GM18867 (cell line): ENCODE results near the gene SNX30.

Experiments used
- ATAC-seq: cut with Tn5 transposase; IDR thresholded peaks from one replicate; pipeline ENCODE4 v1.9.1; 2021; ENCODE audit warnings: mild to moderate bottlenecking, moderate library complexity; ENCODE audit not compliant: unreplicated experiment

Gene SNX30

GRCh38 chr9:112873773-112874405 lies 123.3 kb downstream of the SNX30 start:
- no peak for ATAC-seq

GRCh38 chr9:112878752-112879151 lies 128.2 kb downstream of the SNX30 start:
- ATAC-seq: no peak

DNA sequence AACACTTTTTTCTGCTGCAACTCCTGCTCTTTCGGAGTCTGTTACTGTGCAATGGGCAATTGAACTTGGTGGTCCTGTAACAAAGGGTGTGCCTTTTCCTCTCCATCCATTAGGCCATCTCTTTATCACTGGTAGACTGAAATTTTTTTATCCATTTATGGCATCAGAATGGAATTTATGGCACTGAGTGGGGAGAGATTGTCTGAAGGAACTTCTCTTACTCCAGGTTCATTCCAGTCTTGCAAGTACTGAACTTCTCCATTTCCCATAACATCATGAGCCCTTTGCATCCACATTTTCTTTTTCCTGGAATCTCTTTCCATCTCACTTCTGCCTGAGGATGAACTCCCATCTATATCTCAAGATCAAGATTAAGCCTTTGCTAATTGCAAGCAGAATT lies 130.1 kb downstream of the SNX30 start:
- ATAC-seq: no peak

DNA sequence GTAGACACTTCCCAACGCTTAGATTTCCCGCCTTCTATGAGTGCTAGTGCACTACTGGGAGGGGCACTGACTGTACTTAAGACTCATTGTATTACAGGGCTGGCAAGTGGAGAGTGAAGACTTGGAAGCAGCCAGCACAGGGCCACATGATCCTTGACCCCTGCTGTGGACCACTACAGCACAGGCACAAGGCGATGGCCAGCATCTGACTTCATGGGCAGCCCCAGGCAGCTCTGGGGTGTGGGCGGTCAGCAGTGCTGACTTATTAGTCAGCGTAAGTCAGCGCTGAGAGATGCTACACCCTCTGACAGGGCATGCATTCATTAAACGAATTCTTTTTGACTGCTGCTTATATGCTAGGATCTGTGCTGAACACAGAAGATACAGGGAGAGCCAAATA lies 130.8 kb downstream of the SNX30 start:
- no peak for ATAC-seq

- ATAC-seq: no peak
Observed at GRCh38 chr9:112884101-112884500, 133.5 kb downstream of the SNX30 start.

DNA sequence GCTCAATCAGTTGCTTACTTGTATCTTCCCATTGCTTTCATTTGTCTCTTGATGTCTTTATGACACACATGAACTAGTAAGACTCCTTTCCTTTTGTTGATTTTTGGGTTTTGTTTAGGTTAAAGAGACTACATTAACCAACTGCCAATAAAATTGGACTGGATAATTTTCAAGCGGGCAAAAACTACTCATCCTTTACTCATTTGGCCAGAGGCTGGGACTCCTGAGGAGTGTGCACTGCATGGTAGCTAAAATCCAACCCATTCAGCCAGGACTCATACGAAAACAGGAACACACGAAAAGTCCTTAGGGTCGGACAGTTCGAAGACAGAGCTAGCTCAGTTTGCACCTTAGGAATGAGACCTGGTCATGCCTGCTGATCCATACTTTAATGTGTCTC lies 134.2 kb downstream of the SNX30 start:
- ATAC-seq: no peak

DNA sequence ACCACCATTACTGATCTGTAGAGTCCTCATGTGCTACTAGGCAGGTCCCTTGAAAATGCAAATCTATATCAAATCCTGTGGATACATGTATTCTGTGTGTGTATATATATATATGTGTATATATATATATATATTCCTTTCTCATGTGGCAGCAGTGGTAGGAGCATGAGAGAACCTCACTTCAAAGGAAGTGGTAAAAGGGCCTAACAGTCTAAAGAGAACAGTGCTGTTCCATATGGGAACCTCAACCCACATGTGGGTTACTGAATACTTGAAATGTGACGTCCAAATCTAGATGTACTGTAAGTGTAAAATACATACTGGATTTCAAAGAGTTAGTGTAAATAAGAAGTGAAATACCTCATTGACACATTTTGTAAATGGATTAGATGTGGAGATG lies 134.8 kb downstream of the SNX30 start:
- no peak for ATAC-seq

DNA sequence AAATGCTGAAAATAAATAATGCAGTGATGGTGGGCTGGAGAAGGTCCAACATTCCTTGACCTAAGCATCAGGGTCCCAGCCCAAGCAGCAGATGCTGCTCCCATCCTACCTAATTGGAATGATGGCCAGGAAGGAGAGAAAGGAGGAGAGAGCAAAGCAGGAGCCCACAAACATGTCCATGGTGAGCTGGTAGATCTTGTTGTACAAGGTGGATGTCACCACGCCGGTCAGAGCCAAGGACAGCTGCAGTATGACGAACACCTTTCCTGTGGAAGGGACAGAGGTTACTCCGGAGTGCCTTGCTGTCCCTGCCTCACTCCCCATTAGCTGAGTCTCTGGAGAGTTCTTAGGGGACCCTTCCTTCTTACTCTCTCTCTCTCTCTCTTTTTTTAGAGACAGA lies 135.8 kb downstream of the SNX30 start:
- ATAC-seq: no peak

DNA sequence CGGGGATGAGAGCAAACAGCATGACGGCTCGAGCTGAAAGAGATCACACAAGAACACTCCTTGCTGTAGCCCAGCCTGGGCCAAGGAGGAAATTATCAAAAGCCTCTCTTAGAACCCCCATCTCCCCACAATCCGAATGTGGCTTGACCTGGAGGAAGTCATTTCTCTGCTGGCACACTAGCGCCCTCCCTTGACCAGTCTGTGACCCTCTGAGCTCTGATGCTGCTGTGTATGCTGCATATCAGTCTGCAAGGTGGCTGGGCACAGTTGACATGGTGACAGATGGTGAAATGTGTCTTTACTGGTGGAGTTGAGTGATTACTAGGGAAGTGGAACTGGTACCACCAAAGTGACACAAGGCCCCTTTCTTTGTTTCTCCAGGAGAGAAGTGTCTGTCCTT lies 136.8 kb downstream of the SNX30 start:
- no peak for ATAC-seq

- ATAC-seq: no peak
Observed at GRCh38 chr9:112890106-112891081, 139.8 kb downstream of the SNX30 start, which contains the start of gene SLC46A2. SLC46A2 (minus strand) TSS chr9:112890876; CDS start chr9:112890681, 195 bp downstream.

- ATAC-seq: no peak
Observed at GRCh38 chr9:112891521-112891920, 141.0 kb downstream of the SNX30 start.

DNA sequence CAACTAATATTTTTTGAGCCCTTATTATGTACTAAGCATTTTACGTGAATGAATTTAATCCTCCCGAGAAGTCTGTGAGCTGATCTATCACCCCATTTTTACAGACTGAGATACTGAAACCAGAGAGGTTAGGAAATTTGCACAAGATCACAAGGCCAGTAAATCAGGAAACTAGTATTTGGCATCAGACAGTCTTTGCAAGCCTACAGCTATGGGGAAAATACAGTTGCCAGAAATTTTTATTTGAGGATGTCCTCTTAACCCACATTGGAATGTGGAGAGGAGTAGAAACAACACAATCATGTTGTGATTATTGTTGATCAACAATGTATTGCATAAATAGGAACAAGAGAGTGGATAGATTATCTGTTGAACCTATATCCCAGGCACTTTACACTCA lies 142.4 kb downstream of the SNX30 start:
- ATAC-seq: no peak

- no peak for ATAC-seq
Observed at GRCh38 chr9:112894041-112894440, 143.5 kb downstream of the SNX30 start.

- ATAC-seq: no peak
Observed at GRCh38 chr9:112894699-112895098, 144.1 kb downstream of the SNX30 start.

DNA sequence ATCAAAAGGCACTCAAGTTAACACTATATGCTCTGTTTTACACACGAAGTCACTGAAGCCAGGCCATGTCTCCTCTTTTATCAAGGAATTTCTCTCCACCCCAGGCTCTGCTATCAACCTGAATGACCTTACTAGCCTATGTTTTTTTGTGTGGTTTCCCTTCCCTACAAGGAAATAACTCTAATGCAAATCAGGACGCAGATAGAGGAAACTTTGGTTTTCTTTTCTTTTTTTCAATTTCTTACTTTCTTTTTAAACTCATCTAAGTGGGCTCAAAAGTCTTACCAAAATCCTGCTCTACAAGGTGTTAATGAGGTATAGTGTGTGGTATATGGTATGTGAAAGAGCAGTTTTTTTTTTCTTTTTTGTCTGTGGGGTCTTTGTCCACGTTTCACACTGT lies 145.6 kb downstream of the SNX30 start:
- ATAC-seq: peak; percentile 50

DNA sequence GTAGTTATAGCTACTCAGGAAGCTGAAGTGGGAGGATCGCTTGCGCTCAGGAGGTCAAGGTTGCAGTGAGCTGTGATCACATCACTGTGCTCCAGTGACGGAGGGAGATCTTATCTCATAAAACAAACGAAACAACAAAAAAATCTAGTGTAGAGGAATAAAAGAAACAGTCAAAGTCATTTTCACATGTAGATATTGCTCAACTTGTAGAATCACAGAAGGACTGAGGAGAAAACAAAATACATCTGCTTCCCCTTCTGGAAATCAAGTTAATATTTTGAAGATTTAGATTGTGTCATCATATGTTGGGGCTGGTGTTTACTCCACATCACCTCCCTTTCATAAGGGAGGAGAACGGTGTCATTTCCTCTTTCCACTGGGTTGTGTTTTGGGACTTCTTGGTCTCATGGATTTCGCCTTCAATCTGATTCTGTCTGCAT lies 148.3 kb downstream of the SNX30 start:
- ATAC-seq: no peak

DNA sequence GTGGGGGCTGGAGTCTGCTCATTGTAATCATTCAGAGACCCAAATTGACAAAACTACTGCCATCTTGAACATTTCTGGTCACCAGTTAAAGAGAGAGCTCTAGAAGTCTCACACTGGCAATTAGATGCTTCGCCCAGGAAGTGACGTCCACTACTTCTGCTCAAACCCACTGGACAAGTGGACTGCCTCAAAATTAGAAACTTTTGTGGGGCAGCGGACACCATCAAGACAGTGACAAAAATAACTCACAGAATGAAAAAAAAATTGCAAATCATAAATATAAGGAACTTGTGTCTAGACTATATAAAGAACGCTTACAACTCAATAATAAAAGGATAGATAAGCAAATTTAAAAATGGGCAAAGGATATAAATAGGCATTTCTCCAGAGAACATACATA lies 149.9 kb downstream of the SNX30 start:
- no peak for ATAC-seq

DNA sequence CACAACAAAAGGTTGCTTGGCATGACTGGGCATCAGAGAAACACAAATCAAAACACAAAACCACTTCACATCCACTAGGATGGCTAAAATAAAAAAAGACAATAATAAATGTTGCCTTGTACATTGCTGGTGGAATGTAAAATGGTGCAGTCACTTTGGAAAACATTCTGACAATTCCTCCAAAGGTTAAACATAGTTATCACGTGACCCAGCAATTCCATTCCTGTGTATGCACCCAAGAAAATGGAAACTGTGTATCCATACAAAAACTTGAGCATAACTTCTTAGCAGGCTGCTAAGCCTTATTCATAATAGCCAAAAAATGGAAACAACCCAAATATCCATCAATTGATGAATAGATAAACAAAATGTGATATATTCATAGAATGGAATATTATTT lies 150.3 kb downstream of the SNX30 start:
- ATAC-seq: no peak

- no peak for ATAC-seq
Observed at GRCh38 chr9:112905084-112905483, 154.5 kb downstream of the SNX30 start.

- ATAC-seq: no peak
Observed at GRCh38 chr9:112911736-112912135, 161.2 kb downstream of the SNX30 start.

DNA sequence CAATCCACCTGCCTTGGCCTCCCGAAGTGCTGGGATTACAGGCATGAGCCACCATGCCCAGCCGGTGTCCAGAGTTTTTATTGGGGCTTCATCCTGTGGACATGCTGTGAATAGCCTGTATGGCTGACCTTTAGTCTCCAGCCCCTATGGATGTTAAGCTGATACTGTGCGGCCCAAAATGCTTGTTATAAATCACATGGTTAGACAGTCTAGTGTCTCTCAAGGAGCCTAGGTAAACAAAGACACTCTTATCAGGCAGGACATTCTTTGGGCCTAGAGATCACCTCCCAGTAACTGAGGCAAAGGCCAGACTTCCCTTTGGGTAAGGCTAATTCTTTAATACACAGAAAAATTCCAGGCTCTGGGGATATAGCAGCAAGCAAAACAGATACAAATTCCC lies 162.1 kb downstream of the SNX30 start:
- no peak for ATAC-seq

DNA sequence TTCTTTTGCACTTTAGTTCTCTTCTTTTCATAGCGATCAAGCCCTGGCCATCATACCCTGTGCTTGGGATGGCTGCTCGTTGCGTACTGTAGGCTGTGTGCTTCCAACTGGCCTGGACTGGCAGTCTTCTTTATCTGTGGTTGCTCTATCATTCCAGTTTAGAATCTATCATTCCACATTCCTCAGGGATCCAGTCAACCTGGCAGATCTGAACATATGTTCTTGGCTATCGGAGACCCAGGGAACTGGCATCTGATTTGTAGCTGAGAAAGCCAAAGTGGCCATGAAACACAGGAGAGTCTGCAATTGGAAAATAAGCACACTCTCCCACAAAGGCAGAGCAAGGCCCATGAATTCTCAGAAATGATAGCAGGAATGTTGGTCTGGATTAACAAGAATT lies 162.8 kb downstream of the SNX30 start:
- ATAC-seq: no peak
